ENCODE measurements around the gene TESK1. TPM values are rescaled to one million over a fixed set of nuclear protein-coding genes. Genes with fewer than 3 reads are reported as not detected.

TESK1 gene
- polyA plus RNA-seq, 3 donors, result 22.6 to 98.7 (median 59.2) TPM

DNA sequence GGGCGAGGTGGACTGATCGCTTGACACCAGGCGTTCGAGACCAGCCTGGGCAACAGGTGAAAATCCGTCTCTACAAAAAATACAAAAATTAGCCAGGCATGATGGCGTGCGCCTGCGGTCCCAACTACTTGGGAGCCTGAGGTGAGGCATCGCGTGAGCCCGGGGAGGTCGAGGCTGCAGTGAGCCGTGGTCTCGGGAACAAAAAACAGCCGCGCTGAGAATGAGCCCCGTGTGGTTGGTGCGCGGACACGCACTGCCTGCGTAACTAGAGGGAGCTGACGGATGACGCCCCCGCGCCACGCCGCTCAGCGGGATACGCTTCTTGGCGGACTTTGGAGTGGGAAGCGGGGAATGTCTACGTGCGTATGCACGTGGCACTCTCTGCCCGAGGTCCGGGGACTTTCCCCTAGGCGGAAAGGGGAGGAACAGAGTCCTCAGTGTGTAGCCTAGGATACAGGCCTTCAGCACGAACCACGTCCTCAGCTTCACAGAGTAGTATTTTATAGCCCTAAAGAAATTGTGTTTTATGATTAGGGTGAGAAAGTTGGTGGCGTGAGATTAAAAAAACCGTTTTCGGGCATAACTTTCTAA, 52.6 kb downstream of the TESK1 start, which contains the start of gene RMRP:
Gene RMRP (minus strand): TSS at position 474 of the 591 bp plus-strand sequence.
- H3K27ac ChIP-seq (ENCODE audit: low read depth, low read length), result peak within 1 kb of the TSS; percentile 82
- WGBS, 3 donors, result 0% methylated on average over 42 of the region's 42 CpGs

DNA sequence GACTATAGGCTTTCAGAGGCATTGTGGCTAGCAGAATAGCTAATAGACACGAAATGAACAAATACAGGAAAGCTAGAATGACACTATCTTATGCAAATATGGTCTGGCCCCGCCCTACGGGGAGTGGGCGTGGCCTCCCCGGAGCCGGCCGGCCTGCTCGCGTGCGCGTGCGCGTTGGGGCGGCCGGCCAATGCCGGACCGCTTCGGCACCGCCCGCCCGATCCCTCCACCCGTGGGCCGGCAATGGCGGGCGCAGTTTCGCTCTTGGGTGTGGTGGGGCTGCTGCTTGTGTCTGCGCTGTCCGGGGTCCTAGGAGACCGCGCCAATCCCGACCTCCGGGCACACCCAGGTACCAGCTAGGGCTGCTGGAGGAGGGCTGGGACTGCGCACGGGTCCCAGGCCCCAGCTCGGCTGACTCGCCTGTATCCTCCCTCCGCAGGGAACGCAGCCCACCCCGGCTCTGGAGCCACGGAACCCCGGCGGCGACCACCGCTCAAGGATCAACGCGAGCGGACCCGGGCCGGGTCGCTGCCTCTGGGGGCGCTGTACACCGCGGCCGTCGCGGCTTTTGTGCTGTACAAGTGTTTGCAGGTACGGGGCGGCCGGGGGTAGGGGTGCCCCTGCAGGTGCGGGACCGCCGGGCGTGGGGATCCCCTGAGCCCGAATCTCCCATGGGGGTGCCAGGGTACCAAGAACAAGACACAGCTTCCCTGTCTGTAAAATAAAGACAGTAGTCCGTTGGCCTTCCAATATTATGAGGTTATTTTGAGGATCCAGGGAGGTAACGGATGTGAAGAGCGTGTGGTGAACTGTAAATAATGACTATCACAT, 53.3 kb downstream of the TESK1 start, which contains the start of gene CCDC107:
Gene CCDC107 (plus strand): TSS at position 156 of the 831 bp plus-strand sequence. CDS start 88 bp downstream, at position 244.
- H3K27ac ChIP-seq (ENCODE audit: low read depth, low read length), result peak within 1 kb of the TSS; percentile 82
- 1% methylated on average over 56 to 67 of the region's 67 CpGs for WGBS, 3 donors

DNA sequence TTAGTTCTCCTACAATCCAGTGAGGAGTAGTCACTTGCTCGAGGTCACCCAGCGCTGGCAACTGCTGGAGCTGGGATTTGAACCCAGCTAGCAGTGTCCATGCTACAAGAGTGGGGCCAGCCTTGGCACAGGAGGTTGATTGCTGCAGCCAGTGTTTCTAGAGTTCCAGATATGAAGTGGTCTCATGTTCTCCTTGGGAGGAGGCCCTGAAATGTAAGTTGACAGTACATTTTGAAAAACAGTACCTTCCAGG, 53.8 kb downstream of the TESK1 start:
- no peak overlapping the region for H3K27ac ChIP-seq (ENCODE audit: low read depth, low read length)
- 0 to 3% (median 2%) methylated on average over 2 of the region's 2 CpGs for WGBS, 3 donors

DNA sequence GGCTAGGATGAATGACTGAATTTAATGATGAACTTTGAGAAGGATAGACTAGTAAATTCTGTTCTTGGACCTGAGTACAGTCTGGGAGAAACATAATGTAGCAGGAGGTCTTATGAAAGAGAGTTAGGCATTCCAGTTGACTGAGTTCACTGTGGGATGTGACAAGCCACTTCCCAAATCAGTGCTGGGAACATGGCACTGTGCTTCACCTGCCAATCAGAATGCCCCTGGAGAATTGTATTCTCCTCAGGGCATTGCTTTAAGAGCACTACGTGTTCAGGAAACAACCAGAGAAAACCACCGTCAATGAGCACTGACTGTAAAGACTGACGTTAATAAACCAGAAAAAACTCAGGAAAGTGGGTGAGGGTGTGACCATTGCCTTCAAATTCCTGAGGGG, 54.3 kb downstream of the TESK1 start:
- no peak overlapping the region for H3K27ac ChIP-seq (ENCODE audit: low read depth, low read length)
- 52 to 69% (median 60%) methylated on average over 3 of the region's 3 CpGs for WGBS, 3 donors

Other genes starting within 250 kb of the TESK1 start
- 10 to 100 TPM in 2 of 3 donors, 1 to 10 TPM in 1; 5.8 to 18.3 (median 17.1) TPM for gene RUSC2, start 115.2 kb upstream of the TESK1 start, polyA plus RNA-seq
- 1 to 10 TPM; 1.7 to 3.0 (median 1.8) TPM for gene CD72, start 13.2 kb downstream of the TESK1 start, polyA plus RNA-seq
- gene SIT1, start 45.7 kb downstream of the TESK1 start, polyA plus RNA-seq, result 1 to 10 TPM in 2 of 3 donors, under 1 TPM in 1; 0.58 to 3.3 (median 1.0) TPM
- 10 to 100 TPM in 2 of 3 donors, not detected in 1; 37.0 to 41.8 TPM for gene RMRP, start 52.8 kb downstream of the TESK1 start, polyA plus RNA-seq
- 100 to 1,000 TPM in 1 of 3 donors, 10 to 100 TPM in 2; 35.5 to 121 (median 54.4) TPM for gene CCDC107, start 53.0 kb downstream of the TESK1 start, polyA plus RNA-seq
- gene ARHGEF39, start 59.9 kb downstream of the TESK1 start, polyA plus RNA-seq, result under 1 TPM; 0.22 to 0.82 (median 0.66) TPM
- gene CA9, start 68.7 kb downstream of the TESK1 start, polyA plus RNA-seq, result 10 to 100 TPM in 1 of 3 donors, 1 to 10 TPM in 2; 2.2 to 45.4 (median 7.4) TPM
- gene TPM2, start 84.7 kb downstream of the TESK1 start, polyA plus RNA-seq, result 100 to 1,000 TPM in 2 of 3 donors, 10 to 100 TPM in 1; 59.0 to 552 (median 253) TPM
- 100 to 1,000 TPM in 2 of 3 donors, 10 to 100 TPM in 1; 72.4 to 310 (median 201) TPM for gene TLN1, start 126.9 kb downstream of the TESK1 start, polyA plus RNA-seq
- 10 to 100 TPM; 23.1 to 37.0 (median 33.0) TPM for gene CREB3, start 127.4 kb downstream of the TESK1 start, polyA plus RNA-seq
- gene GBA2, start 144.0 kb downstream of the TESK1 start, polyA plus RNA-seq, result 10 to 100 TPM; 24.0 to 48.8 (median 36.8) TPM
- gene RGP1, start 144.0 kb downstream of the TESK1 start, polyA plus RNA-seq, result 10 to 100 TPM in 1 of 3 donors, 1 to 10 TPM in 2; 7.3 to 16.0 (median 9.9) TPM
- gene MSMP, start 149.0 kb downstream of the TESK1 start, polyA plus RNA-seq, result under 1 TPM in 2 of 3 donors, not detected in 1; 0.30 to 1.00 TPM
- gene NPR2, start 186.3 kb downstream of the TESK1 start, polyA plus RNA-seq, result 10 to 100 TPM in 2 of 3 donors, 1 to 10 TPM in 1; 4.9 to 27.1 (median 18.3) TPM
- under 1 TPM; 0.78 to 0.90 (median 0.80) TPM for gene SPAG8, start 207.0 kb downstream of the TESK1 start, polyA plus RNA-seq
- 100 to 1,000 TPM in 1 of 3 donors, 10 to 100 TPM in 2; 54.7 to 111 (median 63.3) TPM for gene HINT2, start 209.8 kb downstream of the TESK1 start, polyA plus RNA-seq
- under 1 TPM in 1 of 3 donors, not detected in 2; 0.03 TPM for gene FAM221B, start 223.5 kb downstream of the TESK1 start, polyA plus RNA-seq
- gene TMEM8B, start 224.0 kb downstream of the TESK1 start, polyA plus RNA-seq, result 1 to 10 TPM; 4.5 to 5.6 (median 5.1) TPM